PFSK-1 (cell line): ENCODE results near the gene ASPM.

ENCODE experiments used
- FOXP2 ChIP-seq: optimal IDR thresholded peaks from 2 replicates; pipeline ENCODE3; 2011; ENCODE audit warnings: borderline replicate concordance, control low read depth, inconsistent platforms; ENCODE audit not compliant: insufficient read depth; ENCODE audit errors: extremely low read length, extremely low read depth
- POLR2AphosphoS5 ChIP-seq: IDR thresholded peaks from 2 replicates; pipeline ENCODE4 v1.6.1; 2012; ENCODE audit warnings: low read depth, mild to moderate bottlenecking, control low read depth, low read length, moderate library complexity
- SIN3A ChIP-seq: IDR thresholded peaks from 2 replicates; pipeline ENCODE4 v1.6.1; 2012; ENCODE audit warnings: mild to moderate bottlenecking, low read length, moderate library complexity, borderline replicate concordance; ENCODE audit not compliant: insufficient read depth
- TAF1 ChIP-seq: IDR thresholded peaks from 2 replicates; pipeline ENCODE4 v1.6.1; 2012; ENCODE audit warnings: low read length, control low read depth, borderline replicate concordance; ENCODE audit not compliant: insufficient read depth
- TF ChIP-seq, protein P1 (sequence below), 2 experiments: IDR thresholded peaks; 2 replicates each; pipeline versions ENCODE4 v1.6.1 to v1.8.0; 2011 to 2012; ENCODE audit warnings: low read depth in 2 of 2, low read length in 2 of 2, control low read depth in 1 of 2, inconsistent platforms in 1 of 2, mild to moderate bottlenecking in 1 of 2, moderate library complexity in 1 of 2; ENCODE audit not compliant: insufficient read depth in 1 of 2

The ASPM gene

DNA sequence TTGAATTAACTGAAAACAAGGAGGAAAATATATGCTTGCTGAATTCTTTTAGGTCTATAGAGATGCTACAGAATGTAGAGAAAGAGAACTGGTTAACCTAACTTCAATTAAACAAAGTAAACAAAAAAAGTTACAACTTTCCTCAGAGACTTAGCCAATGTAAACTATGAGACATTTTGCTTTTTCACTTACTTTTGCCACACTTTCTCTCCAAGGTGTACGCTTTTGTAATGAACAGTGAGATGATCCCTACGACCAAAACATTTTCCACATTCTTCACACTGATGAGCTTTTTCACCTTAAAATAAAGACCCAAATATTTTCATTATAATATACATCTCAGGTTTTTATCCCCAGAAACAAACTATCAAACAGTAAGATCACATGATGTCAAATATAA lies 28.3 kb upstream of the ASPM start:
- TF ChIP-seq FOXP2 (no peak), TAF1 (no peak), POLR2AphosphoS5 (no peak), SIN3A (no peak)
- TF ChIP-seq, protein P1, sequence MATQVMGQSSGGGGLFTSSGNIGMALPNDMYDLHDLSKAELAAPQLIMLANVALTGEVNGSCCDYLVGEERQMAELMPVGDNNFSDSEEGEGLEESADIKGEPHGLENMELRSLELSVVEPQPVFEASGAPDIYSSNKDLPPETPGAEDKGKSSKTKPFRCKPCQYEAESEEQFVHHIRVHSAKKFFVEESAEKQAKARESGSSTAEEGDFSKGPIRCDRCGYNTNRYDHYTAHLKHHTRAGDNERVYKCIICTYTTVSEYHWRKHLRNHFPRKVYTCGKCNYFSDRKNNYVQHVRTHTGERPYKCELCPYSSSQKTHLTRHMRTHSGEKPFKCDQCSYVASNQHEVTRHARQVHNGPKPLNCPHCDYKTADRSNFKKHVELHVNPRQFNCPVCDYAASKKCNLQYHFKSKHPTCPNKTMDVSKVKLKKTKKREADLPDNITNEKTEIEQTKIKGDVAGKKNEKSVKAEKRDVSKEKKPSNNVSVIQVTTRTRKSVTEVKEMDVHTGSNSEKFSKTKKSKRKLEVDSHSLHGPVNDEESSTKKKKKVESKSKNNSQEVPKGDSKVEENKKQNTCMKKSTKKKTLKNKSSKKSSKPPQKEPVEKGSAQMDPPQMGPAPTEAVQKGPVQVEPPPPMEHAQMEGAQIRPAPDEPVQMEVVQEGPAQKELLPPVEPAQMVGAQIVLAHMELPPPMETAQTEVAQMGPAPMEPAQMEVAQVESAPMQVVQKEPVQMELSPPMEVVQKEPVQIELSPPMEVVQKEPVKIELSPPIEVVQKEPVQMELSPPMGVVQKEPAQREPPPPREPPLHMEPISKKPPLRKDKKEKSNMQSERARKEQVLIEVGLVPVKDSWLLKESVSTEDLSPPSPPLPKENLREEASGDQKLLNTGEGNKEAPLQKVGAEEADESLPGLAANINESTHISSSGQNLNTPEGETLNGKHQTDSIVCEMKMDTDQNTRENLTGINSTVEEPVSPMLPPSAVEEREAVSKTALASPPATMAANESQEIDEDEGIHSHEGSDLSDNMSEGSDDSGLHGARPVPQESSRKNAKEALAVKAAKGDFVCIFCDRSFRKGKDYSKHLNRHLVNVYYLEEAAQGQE (IDR thresholded peaks at IDR 0.05; ENCODE audit: insufficient read depth in 1 of 2, low read depth in 2 of 2, low read length in 2 of 2) = no peak

DNA sequence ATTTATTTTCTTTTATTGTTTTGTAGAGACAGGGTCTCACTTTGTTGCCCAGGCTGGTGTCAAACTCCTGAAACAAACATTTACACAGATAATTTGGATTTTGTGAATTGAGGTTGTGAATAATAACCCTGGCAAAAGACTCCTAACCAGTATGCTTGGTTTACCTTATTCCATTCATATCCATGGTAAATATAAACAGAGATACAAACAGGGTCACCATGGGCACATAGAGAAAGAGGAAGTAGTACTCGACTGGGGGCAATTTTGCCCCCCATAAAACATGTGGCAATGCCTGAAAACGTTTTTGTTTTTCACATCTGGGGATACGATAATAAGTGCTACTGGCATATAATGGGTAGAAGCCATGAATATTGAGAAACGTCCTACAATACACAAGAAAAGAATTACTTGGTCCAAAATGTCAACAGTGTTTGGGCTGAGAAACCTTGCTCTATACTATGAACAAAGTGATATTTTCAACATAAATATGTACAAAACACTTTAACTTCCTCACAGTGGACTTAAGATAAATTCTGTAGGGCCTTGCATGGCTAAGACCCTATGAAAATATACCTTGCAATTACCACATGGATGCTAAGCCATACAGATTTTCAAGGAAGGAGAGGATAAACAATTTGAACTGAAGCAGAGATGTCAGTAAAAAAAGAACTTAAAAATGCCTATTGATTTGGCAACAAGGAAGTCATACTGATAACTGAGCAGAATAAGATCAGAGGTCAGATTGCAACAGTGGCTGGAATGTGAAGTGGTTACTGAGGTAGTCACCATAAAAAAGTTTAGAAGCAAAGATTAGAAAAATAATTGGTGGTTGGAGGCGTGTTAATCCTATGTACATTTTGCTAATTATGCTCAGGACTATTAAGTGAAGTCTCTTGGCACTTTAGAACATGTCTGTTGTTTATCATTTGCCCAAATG lies 27.4 kb upstream of the ASPM start:
- TF ChIP-seq, protein P1 (IDR thresholded peaks at IDR 0.05; ENCODE audit: insufficient read depth in 1 of 2, low read depth in 2 of 2, low read length in 2 of 2) = no peak
- no peak for TF ChIP-seq FOXP2

DNA sequence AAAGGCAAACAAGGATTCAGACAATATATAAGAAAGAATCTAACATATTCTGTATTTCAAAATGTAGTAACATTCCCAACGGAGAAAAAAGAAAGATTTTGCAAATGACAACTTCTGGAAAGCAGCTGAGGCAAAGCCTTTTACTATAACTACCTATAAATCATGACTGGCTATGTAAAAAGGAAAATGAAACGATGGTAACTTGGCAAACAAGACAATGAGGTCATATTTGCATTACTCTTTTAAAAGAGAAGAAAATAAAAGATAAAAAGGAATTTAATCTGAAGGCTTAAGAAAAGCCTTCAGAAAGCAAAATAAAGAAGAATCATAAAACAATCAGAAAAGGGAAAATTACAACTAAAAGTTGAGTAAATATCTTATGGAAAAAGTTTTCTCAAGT lies 25.1 kb upstream of the ASPM start:
- TF ChIP-seq FOXP2 (no peak), TAF1 (no peak), POLR2AphosphoS5 (no peak), SIN3A (no peak)
- TF ChIP-seq, protein P1 (IDR thresholded peaks at IDR 0.05; ENCODE audit: insufficient read depth in 1 of 2, low read depth in 2 of 2, low read length in 2 of 2) = no peak

DNA sequence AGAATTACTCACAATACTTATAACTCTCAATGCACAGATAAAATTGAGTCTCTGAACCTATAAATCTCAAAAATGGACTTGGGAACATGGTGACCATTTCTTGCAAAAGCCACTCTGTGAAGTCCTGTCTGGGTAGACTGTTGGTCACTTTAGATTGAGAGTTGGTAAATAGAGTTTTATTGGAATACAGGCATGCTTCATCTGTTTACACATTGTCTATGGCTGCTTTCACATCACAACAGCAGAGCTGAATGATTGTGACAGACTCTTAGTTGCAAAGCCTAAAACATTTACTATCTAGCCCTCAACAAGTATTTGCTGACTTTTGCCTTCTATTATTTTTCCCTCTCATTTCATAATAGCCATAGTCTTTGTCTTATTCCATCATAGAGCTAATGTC lies 24.1 kb upstream of the ASPM start:
- TF ChIP-seq TAF1 (no peak), FOXP2 (no peak), SIN3A (no peak), POLR2AphosphoS5 (no peak)
- TF ChIP-seq, protein P1 (IDR thresholded peaks at IDR 0.05; ENCODE audit: insufficient read depth in 1 of 2, low read depth in 2 of 2, low read length in 2 of 2) = no peak
